Measurements from ENCODE around the gene TMEM51.

TMEM51 gene

GRCh38 chr1:15255582-15256149, 102.1 kb downstream of the TMEM51 start:
- DNase-seq, result no peak

GRCh38 chr1:15256584-15256983, 103.0 kb downstream of the TMEM51 start:
- no peak for DNase-seq

GRCh38 chr1:15257309-15257708, 103.8 kb downstream of the TMEM51 start:
- no peak for DNase-seq

GRCh38 chr1:15258833-15259621, 105.5 kb downstream of the TMEM51 start:
- DNase-seq, result peak; percentile 74

- DNase-seq, result no peak
Observed at GRCh38 chr1:15259622-15260007, 106.1 kb downstream of the TMEM51 start.

GRCh38 chr1:15260418-15261154, 107.0 kb downstream of the TMEM51 start:
- peak; percentile 25 for DNase-seq

GRCh38 chr1:15261155-15262002, 107.8 kb downstream of the TMEM51 start:
- DNase-seq, result peak; percentile 33

GRCh38 chr1:15262003-15262377, 108.4 kb downstream of the TMEM51 start:
- no peak for DNase-seq

- no peak for DNase-seq
Observed at GRCh38 chr1:15262706-15263105, 109.2 kb downstream of the TMEM51 start.

GRCh38 chr1:15264769-15265168, 111.2 kb downstream of the TMEM51 start:
- DNase-seq, result no peak

Data from hematopoietic multipotent progenitor cell treated with erythropoietin and hydrocortisone succinate and interleukin-3 and kit ligand, for 6 days (in vitro differentiated cells).